ENCODE results near the gene ZNF30. TPM values are rescaled to one million over a fixed set of nuclear protein-coding genes. Genes with fewer than 3 reads are reported as not detected.

Gene ZNF30
- total and polyA plus RNA-seq, 2 of the 4 experiments (the other 2 are of a cell fraction) = 1.3 to 2.9 TPM

DNA sequence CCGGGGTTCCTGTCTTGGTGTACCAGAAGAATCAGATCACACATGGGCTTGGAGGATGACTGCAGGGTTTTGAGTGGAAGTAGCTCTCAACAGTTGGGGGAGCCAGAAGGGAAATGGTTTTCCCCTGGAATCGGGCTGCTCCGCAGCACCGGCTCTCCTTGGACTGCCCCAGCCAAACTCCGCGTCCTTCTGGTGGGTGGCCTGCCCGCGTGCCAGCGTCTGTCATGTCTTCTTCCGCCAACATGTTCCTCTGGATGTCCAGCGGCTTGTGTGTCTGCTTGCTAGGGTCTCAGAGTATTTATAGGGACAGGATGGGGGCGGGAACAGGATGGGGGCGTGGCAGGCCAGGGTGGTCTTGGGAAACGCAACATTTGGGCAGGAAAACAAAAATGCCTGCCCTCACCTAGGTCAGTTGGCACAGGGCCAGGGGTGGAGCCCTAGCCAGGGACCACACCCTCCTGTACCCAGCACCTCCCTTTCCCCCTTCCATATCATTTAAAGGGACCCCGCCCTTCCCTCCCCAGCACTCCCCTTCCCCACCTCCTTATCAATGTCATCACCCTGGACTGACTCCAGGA, 1.3 kb upstream of the ZNF30 start:
- Histone ChIP-seq H3K27ac (ENCODE audit: insufficient read depth, low read length) (no peak overlapping the region), H3K4ac (ENCODE audit: low read depth, low read length) (no peak overlapping the region), H2AK9ac (replicated peaks; ENCODE audit: low read depth, low read length, poor library complexity) (no peak overlapping the region), H4K5ac (ENCODE audit: low read depth, low read length) (no peak overlapping the region), H2AFZ (replicated peaks; ENCODE audit: low read length, poor library complexity) (no peak overlapping the region), H3K18ac (ENCODE audit: low read depth, low read length) (no peak overlapping the region), H3K23ac (ENCODE audit: low read depth, low read length) (no peak overlapping the region), H3K27me3 (ENCODE audit: control insufficient read depth, insufficient read depth, low read length) (no peaks in the 10 kb centered on the region), H3K9me3 (ENCODE audit: control insufficient read depth, insufficient read depth, low read length) (no peaks in the 10 kb centered on the region), H2BK120ac (ENCODE audit: low read depth, low read length) (no peak overlapping the region), H3K4me3 (ENCODE audit: insufficient read depth, low read depth, low read length) (no peak overlapping the region), H3K56ac (ENCODE audit: extremely low read depth, insufficient read depth, low read length) (no peak overlapping the region), H4K91ac (ENCODE audit: insufficient read depth, low read depth, low read length) (no peak overlapping the region), H2AK5ac (ENCODE audit: low read depth, low read length) (no peak overlapping the region), H3K9me1 (ENCODE audit: insufficient read depth, low read length) (no peaks in the 10 kb centered on the region), H2BK20ac (ENCODE audit: low read depth, low read length) (no peak overlapping the region), H3K36me3 (ENCODE audit: control insufficient read depth, insufficient read depth, low read length) (no peaks in the 10 kb centered on the region), H4K8ac (ENCODE audit: low read depth in 2 of 2, low read length in 2 of 2) (no peak overlapping the region), H2BK5ac (ENCODE audit: low read depth, low read length, poor library complexity, severe bottlenecking) (no peak overlapping the region), H3K4me1 (ENCODE audit: control insufficient read depth, insufficient read depth, low read length) (no peaks in the 10 kb centered on the region), H3K14ac (replicated peaks; ENCODE audit: low read depth, low read length) (no peak overlapping the region), H3K79me1 (ENCODE audit: low read depth in 1 of 2, low read length in 2 of 2) (peaks cover 0 to 3% of the 10 kb centered on the region in 2 experiments; a peak in 2 of 4 replicates), H4K20me1 (ENCODE audit: insufficient read depth, low read length) (no peaks in the 10 kb centered on the region), H3K9ac (ENCODE audit: low read depth, low read length) (no peak overlapping the region), H2BK15ac (ENCODE audit: low read depth, low read length) (no peak overlapping the region), H3K4me2 (ENCODE audit: low read depth, low read length) (no peak overlapping the region)
- WGBS, 2 experiments (ENCODE audit: extremely low coverage in 2 of 2, insufficient read length in 1 of 2) = 73% methylated on average over 3 of the region's 15 CpGs; no CpG with 5 or more reads in 1 of the 2 experiments
- intact Hi-C loops (cut with micrococcal nuclease) (loop anchor here (5.0 kb wide), 2 partner anchors 63 to 153 kb away; partner anchors contain the start of gene ZNF599), in situ Hi-C loops (cut with MboI; ENCODE audit: low sequenced_read_pairs) (no loop called here), dilution Hi-C loops (cut with HindIII; ENCODE audit: low sequenced_read_pairs, unreplicated experiment) (no loop called here)
- CTCF ChIA-PET = no interaction called here
- DNase-seq = no peak
- no TSS peak for BruUV-seq (replicated peaks)
- POLR2A ChIA-PET (ENCODE audit: unreplicated experiment) = no interaction called here
- no peak for ATAC-seq (ENCODE audit: low read depth)
- TF ChIP-seq CEBPB (IDR thresholded peaks at IDR 0.05; ENCODE audit: low read depth, low read length) = no peak
- TF ChIP-seq, protein P1, sequence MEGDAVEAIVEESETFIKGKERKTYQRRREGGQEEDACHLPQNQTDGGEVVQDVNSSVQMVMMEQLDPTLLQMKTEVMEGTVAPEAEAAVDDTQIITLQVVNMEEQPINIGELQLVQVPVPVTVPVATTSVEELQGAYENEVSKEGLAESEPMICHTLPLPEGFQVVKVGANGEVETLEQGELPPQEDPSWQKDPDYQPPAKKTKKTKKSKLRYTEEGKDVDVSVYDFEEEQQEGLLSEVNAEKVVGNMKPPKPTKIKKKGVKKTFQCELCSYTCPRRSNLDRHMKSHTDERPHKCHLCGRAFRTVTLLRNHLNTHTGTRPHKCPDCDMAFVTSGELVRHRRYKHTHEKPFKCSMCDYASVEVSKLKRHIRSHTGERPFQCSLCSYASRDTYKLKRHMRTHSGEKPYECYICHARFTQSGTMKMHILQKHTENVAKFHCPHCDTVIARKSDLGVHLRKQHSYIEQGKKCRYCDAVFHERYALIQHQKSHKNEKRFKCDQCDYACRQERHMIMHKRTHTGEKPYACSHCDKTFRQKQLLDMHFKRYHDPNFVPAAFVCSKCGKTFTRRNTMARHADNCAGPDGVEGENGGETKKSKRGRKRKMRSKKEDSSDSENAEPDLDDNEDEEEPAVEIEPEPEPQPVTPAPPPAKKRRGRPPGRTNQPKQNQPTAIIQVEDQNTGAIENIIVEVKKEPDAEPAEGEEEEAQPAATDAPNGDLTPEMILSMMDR (conservative IDR thresholded peaks at IDR 0.05; ENCODE audit: low read depth, low read length) = no peak
- no peak for TF ChIP-seq RFX5 (IDR thresholded peaks at IDR 0.05; ENCODE audit: low read depth, low read length)
- no peak for TF ChIP-seq POLR2A (IDR thresholded peaks at IDR 0.05; ENCODE audit: low read depth, low read length)
- no peak for TF ChIP-seq RAD21 (IDR thresholded peaks at IDR 0.05; ENCODE audit: low read length)
